ENCODE measurements around the gene HOXA1. TPM values are rescaled to one million over a fixed set of nuclear protein-coding genes. Genes with fewer than 3 reads are reported as not detected.
"Not testable (repeated sequence)": the region's sequence is repeated elsewhere in the genome, so short reads cannot be mapped to it uniquely, and the experiment has no call there.

The HOXA1 gene
- polyA plus RNA-seq, 3 donors = 2.2 to 2.6 (median 2.6) TPM

GRCh38 chr7:27053153-27053552 lies 42.6 kb downstream of the HOXA1 start:
- no peak for DNase-seq

GRCh38 chr7:27051451-27051850 lies 44.3 kb downstream of the HOXA1 start:
- DNase-seq = no peak

- DNase-seq = no peak
These were observed 47.4 kb downstream of the HOXA1 start for GRCh38 chr7:27048438-27048837.

- no peak for DNase-seq
These were observed 48.8 kb downstream of the HOXA1 start for GRCh38 chr7:27046854-27047549.

GRCh38 chr7:27045972-27046371 lies 49.8 kb downstream of the HOXA1 start:
- DNase-seq = not testable (repeated sequence)

GRCh38 chr7:27045066-27045465 lies 50.7 kb downstream of the HOXA1 start:
- DNase-seq = not testable (repeated sequence)

Other genes starting within 250 kb of the HOXA1 start
- gene SKAP2, start 231.4 kb downstream of the HOXA1 start, polyA plus RNA-seq (ENCODE audit: insufficient read length in 3 of 3) = 10 to 100 TPM; 19.1 to 23.1 (median 20.6) TPM
- 10 to 100 TPM in 2 of 3 donors, 1 to 10 TPM in 1; 9.5 to 11.8 (median 11.0) TPM for gene HOXA2, start 6.7 kb upstream of the HOXA1 start, polyA plus RNA-seq (ENCODE audit: insufficient read length in 3 of 3)
- 10 to 100 TPM; 19.5 to 25.0 (median 21.4) TPM for gene HOXA4, start 34.8 kb upstream of the HOXA1 start, polyA plus RNA-seq (ENCODE audit: insufficient read length in 3 of 3)
- 10 to 100 TPM; 63.4 to 76.9 (median 64.7) TPM for gene HOXA5, start 47.7 kb upstream of the HOXA1 start, polyA plus RNA-seq (ENCODE audit: insufficient read length in 3 of 3)
- gene HOXA6, start 51.8 kb upstream of the HOXA1 start, polyA plus RNA-seq (ENCODE audit: insufficient read length in 3 of 3) = 10 to 100 TPM; 33.3 to 45.1 (median 34.8) TPM
- 10 to 100 TPM; 39.5 to 49.3 (median 48.7) TPM for gene HOXA3, start 56.6 kb upstream of the HOXA1 start, polyA plus RNA-seq (ENCODE audit: insufficient read length in 3 of 3)
- gene HOXA7, start 60.7 kb upstream of the HOXA1 start, polyA plus RNA-seq (ENCODE audit: insufficient read length in 3 of 3) = 10 to 100 TPM; 28.1 to 31.7 (median 28.6) TPM
- 100 to 1,000 TPM; 102 to 118 (median 115) TPM for gene HOXA9, start 69.5 kb upstream of the HOXA1 start, polyA plus RNA-seq (ENCODE audit: insufficient read length in 3 of 3)
- gene HOXA10, start 78.3 kb upstream of the HOXA1 start, polyA plus RNA-seq (ENCODE audit: insufficient read length in 3 of 3) = 100 to 1,000 TPM; 137 to 148 (median 148) TPM
- 10 to 100 TPM; 30.6 to 39.2 (median 37.7) TPM for gene HOXA11, start 89.2 kb upstream of the HOXA1 start, polyA plus RNA-seq (ENCODE audit: insufficient read length in 3 of 3)
- under 1 TPM in 1 of 3 donors, not detected in 2; 0.03 TPM for gene HOXA13, start 104.1 kb upstream of the HOXA1 start, polyA plus RNA-seq (ENCODE audit: insufficient read length in 3 of 3)
- gene EVX1, start 146.8 kb upstream of the HOXA1 start, polyA plus RNA-seq (ENCODE audit: insufficient read length in 3 of 3) = under 1 TPM in 2 of 3 donors, not detected in 1; 0.11 to 0.12 TPM

Measured in renal pelvis (tissue), 4 donors.